Measurements from ENCODE around the gene JAKMIP1.

DNA sequence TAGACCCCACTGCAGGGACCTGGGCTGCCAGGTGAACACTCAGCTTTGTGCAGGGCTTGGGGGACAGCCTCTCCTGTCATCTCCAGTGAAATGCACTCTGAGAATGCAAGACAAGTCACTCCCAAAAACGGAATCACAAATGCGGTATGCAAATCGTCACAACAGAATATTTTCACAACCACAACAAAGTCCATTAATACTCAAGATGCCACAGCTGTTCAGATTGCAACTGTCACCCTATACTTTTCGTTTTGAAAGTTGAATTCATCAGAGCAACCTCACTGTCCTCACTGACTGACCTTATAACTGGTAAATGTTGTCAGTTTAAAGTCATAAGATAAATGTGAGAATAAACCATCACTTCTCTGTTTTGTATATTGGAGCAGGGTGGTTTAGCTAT is 16.6 kb downstream of the JAKMIP1 start:
- TF ChIP-seq, protein P1, sequence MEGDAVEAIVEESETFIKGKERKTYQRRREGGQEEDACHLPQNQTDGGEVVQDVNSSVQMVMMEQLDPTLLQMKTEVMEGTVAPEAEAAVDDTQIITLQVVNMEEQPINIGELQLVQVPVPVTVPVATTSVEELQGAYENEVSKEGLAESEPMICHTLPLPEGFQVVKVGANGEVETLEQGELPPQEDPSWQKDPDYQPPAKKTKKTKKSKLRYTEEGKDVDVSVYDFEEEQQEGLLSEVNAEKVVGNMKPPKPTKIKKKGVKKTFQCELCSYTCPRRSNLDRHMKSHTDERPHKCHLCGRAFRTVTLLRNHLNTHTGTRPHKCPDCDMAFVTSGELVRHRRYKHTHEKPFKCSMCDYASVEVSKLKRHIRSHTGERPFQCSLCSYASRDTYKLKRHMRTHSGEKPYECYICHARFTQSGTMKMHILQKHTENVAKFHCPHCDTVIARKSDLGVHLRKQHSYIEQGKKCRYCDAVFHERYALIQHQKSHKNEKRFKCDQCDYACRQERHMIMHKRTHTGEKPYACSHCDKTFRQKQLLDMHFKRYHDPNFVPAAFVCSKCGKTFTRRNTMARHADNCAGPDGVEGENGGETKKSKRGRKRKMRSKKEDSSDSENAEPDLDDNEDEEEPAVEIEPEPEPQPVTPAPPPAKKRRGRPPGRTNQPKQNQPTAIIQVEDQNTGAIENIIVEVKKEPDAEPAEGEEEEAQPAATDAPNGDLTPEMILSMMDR (IDR thresholded peaks at IDR 0.05; ENCODE audit: poor library complexity, severe bottlenecking), result no peak
- TF ChIP-seq EZH2 (IDR thresholded peaks at IDR 0.05; ENCODE audit: borderline replicate concordance, insufficient read depth, low read length, poor library complexity, severe bottlenecking) (no peak), SMC3 (conservative IDR thresholded peaks at IDR 0.05; ENCODE audit: poor library complexity) (no peak), EP300 (conservative IDR thresholded peaks at IDR 0.05; ENCODE audit: poor library complexity, severe bottlenecking) (no peak), POLR2AphosphoS5 (IDR thresholded peaks at IDR 0.05) (no peak), TAF1 (IDR thresholded peaks at IDR 0.05; ENCODE audit: low read depth) (no peak), RAD21 (conservative IDR thresholded peaks at IDR 0.05) (no peak)
- TF ChIP-seq, protein P2, sequence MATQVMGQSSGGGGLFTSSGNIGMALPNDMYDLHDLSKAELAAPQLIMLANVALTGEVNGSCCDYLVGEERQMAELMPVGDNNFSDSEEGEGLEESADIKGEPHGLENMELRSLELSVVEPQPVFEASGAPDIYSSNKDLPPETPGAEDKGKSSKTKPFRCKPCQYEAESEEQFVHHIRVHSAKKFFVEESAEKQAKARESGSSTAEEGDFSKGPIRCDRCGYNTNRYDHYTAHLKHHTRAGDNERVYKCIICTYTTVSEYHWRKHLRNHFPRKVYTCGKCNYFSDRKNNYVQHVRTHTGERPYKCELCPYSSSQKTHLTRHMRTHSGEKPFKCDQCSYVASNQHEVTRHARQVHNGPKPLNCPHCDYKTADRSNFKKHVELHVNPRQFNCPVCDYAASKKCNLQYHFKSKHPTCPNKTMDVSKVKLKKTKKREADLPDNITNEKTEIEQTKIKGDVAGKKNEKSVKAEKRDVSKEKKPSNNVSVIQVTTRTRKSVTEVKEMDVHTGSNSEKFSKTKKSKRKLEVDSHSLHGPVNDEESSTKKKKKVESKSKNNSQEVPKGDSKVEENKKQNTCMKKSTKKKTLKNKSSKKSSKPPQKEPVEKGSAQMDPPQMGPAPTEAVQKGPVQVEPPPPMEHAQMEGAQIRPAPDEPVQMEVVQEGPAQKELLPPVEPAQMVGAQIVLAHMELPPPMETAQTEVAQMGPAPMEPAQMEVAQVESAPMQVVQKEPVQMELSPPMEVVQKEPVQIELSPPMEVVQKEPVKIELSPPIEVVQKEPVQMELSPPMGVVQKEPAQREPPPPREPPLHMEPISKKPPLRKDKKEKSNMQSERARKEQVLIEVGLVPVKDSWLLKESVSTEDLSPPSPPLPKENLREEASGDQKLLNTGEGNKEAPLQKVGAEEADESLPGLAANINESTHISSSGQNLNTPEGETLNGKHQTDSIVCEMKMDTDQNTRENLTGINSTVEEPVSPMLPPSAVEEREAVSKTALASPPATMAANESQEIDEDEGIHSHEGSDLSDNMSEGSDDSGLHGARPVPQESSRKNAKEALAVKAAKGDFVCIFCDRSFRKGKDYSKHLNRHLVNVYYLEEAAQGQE (IDR thresholded peaks at IDR 0.05; ENCODE audit: borderline replicate concordance), result no peak

Measured in neural cell (in vitro differentiated cells).